Measurements from ENCODE around the gene NXPE4. TPM values are rescaled to one million over a fixed set of nuclear protein-coding genes. Genes with fewer than 3 reads are reported as not detected.
"Not testable (repeated sequence)": the region's sequence is repeated elsewhere in the genome, so short reads cannot be mapped to it uniquely, and the experiment has no call there.

NXPE4 gene
- not detected for total RNA-seq

GRCh38 chr11:114595571-114595970 is at the start of gene NXPE4:
TSS of gene NXPE4 (minus strand) at chr11:114595786. CDS start at chr11:114594759, 1,027 bp downstream.
- ChIA-PET CTCF (no interaction called here), POLR2A (no interaction called here)
- no peaks in the 10 kb centered on the region for H3K4me1 Mint-ChIP-seq
- no peaks in the 10 kb centered on the region for H3K36me3 Mint-ChIP-seq (ENCODE audit: low read depth)
- peaks cover 5% of the 10 kb centered on the region for H3K27me3 Mint-ChIP-seq
- H3K9me3 Mint-ChIP-seq (ENCODE audit: low read depth) = no peaks in the 10 kb centered on the region
- ATAC-seq (no peak), DNase-seq (no peak)
- no peak within 1 kb of the TSS for H3K4me3 Mint-ChIP-seq
- H3K27ac Mint-ChIP-seq = no peak within 1 kb of the TSS
- intact Hi-C loops (cut with DNase I, micrococcal nuclease) = loop anchor here in 1 of 2 experiments (10.0 kb wide), 1 partner anchor 251 kb away; no protein-coding TSS in a partner anchor

GRCh38 chr11:114639440-114639839 is 43.9 kb upstream of the NXPE4 start:
- H3K27me3 Mint-ChIP-seq; H3K4me3 Mint-ChIP-seq; ATAC-seq; H3K27ac Mint-ChIP-seq; POLR2A ChIA-PET; H3K9me3 Mint-ChIP-seq (ENCODE audit: low read depth); intact Hi-C loops (cut with DNase I, micrococcal nuclease); H3K4me1 Mint-ChIP-seq; CTCF ChIA-PET; H3K36me3 Mint-ChIP-seq (ENCODE audit: low read depth): not testable (repeated sequence)
- peak; percentile 6 for DNase-seq

GRCh38 chr11:114631445-114631965 is 35.9 kb upstream of the NXPE4 start:
- DNase-seq (peak; percentile 25), ATAC-seq (peak; percentile 44)
- H3K36me3 Mint-ChIP-seq (ENCODE audit: low read depth); H3K9me3 Mint-ChIP-seq (ENCODE audit: low read depth); H3K4me1 Mint-ChIP-seq; H3K27me3 Mint-ChIP-seq; POLR2A ChIA-PET; CTCF ChIA-PET; H3K4me3 Mint-ChIP-seq; H3K27ac Mint-ChIP-seq: not testable (repeated sequence)
- intact Hi-C loops (cut with DNase I, micrococcal nuclease) = loop anchor here in 1 of 2 experiments (5.0 kb wide), 1 partner anchor 194 kb away; the partner anchor contains the start of gene REXO2

GRCh38 chr11:114625294-114625693 is 29.7 kb upstream of the NXPE4 start:
- CTCF ChIA-PET = no interaction called here
- Mint-ChIP-seq H3K4me3 (no peak overlapping the region), H3K27ac (no peak overlapping the region), H3K36me3 (ENCODE audit: low read depth) (no peaks in the 10 kb centered on the region), H3K4me1 (no peaks in the 10 kb centered on the region), H3K27me3 (no peaks in the 10 kb centered on the region), H3K9me3 (ENCODE audit: low read depth) (peaks cover 5% of the 10 kb centered on the region)
- DNase-seq (no peak), ATAC-seq (no peak)
- POLR2A ChIA-PET = no interaction called here
- intact Hi-C loops (cut with DNase I, micrococcal nuclease) = no loop called here

GRCh38 chr11:114624455-114625207 is 29.0 kb upstream of the NXPE4 start:
- peaks cover 2% of the 10 kb centered on the region for H3K9me3 Mint-ChIP-seq (ENCODE audit: low read depth)
- no peak overlapping the region for H3K27ac Mint-ChIP-seq
- H3K4me3 Mint-ChIP-seq = no peak overlapping the region
- H3K36me3 Mint-ChIP-seq (ENCODE audit: low read depth) = no peaks in the 10 kb centered on the region
- ChIA-PET POLR2A (no interaction called here), CTCF (no interaction called here)
- no peaks in the 10 kb centered on the region for H3K4me1 Mint-ChIP-seq
- intact Hi-C loops (cut with DNase I, micrococcal nuclease) = no loop called here
- ATAC-seq (no peak), DNase-seq (no peak)
- H3K27me3 Mint-ChIP-seq = no peaks in the 10 kb centered on the region

GRCh38 chr11:114623720-114624119 is 28.1 kb upstream of the NXPE4 start:
- intact Hi-C loops (cut with DNase I, micrococcal nuclease) = no loop called here
- ChIA-PET CTCF (no interaction called here), POLR2A (no interaction called here)
- H3K9me3 Mint-ChIP-seq (ENCODE audit: low read depth) = peaks cover 2% of the 10 kb centered on the region
- H3K4me3 Mint-ChIP-seq = no peak overlapping the region
- no peaks in the 10 kb centered on the region for H3K36me3 Mint-ChIP-seq (ENCODE audit: low read depth)
- no peak for ATAC-seq
- H3K27ac Mint-ChIP-seq = no peak overlapping the region
- H3K27me3 Mint-ChIP-seq = no peaks in the 10 kb centered on the region
- no peak for DNase-seq
- H3K4me1 Mint-ChIP-seq = no peaks in the 10 kb centered on the region

- intact Hi-C loops (cut with DNase I, micrococcal nuclease) = no loop called here
- peaks cover 2% of the 10 kb centered on the region for H3K9me3 Mint-ChIP-seq (ENCODE audit: low read depth)
- DNase-seq = no peak
- no peak for ATAC-seq
- POLR2A ChIA-PET = no interaction called here
- CTCF ChIA-PET = no interaction called here
- no peaks in the 10 kb centered on the region for H3K4me1 Mint-ChIP-seq
- no peaks in the 10 kb centered on the region for H3K36me3 Mint-ChIP-seq (ENCODE audit: low read depth)
- no peak overlapping the region for H3K4me3 Mint-ChIP-seq
- no peak overlapping the region for H3K27ac Mint-ChIP-seq
- no peaks in the 10 kb centered on the region for H3K27me3 Mint-ChIP-seq
Measured at GRCh38 chr11:114622858-114623257, 27.3 kb upstream of the NXPE4 start.

GRCh38 chr11:114621950-114622809 is 26.6 kb upstream of the NXPE4 start:
- Mint-ChIP-seq H3K27ac (no peak overlapping the region), H3K4me3 (no peak overlapping the region), H3K4me1 (no peaks in the 10 kb centered on the region), H3K27me3 (no peaks in the 10 kb centered on the region), H3K9me3 (ENCODE audit: low read depth) (peaks cover 2% of the 10 kb centered on the region), H3K36me3 (ENCODE audit: low read depth) (no peaks in the 10 kb centered on the region)
- ATAC-seq (no peak), DNase-seq (no peak)
- ChIA-PET POLR2A (no interaction called here), CTCF (no interaction called here)
- intact Hi-C loops (cut with DNase I, micrococcal nuclease) = no loop called here

GRCh38 chr11:114621072-114621471 is 25.5 kb upstream of the NXPE4 start:
- no peak for ATAC-seq
- Mint-ChIP-seq H3K27me3 (no peaks in the 10 kb centered on the region), H3K27ac (no peak overlapping the region), H3K4me1 (no peaks in the 10 kb centered on the region), H3K9me3 (ENCODE audit: low read depth) (peaks cover 2% of the 10 kb centered on the region), H3K36me3 (ENCODE audit: low read depth) (no peaks in the 10 kb centered on the region), H3K4me3 (no peak overlapping the region)
- intact Hi-C loops (cut with DNase I, micrococcal nuclease) = no loop called here
- CTCF ChIA-PET = no interaction called here
- POLR2A ChIA-PET = no interaction called here
- no peak for DNase-seq

GRCh38 chr11:114619659-114620173 is 24.1 kb upstream of the NXPE4 start:
- Mint-ChIP-seq H3K4me1 (no peaks in the 10 kb centered on the region), H3K36me3 (ENCODE audit: low read depth) (no peaks in the 10 kb centered on the region), H3K27me3 (no peaks in the 10 kb centered on the region), H3K27ac (no peak overlapping the region), H3K9me3 (ENCODE audit: low read depth) (peaks cover 5% of the 10 kb centered on the region), H3K4me3 (no peak overlapping the region)
- intact Hi-C loops (cut with DNase I, micrococcal nuclease) = no loop called here
- POLR2A ChIA-PET = no interaction called here
- ATAC-seq (no peak), DNase-seq (no peak)
- CTCF ChIA-PET = no interaction called here

- intact Hi-C loops (cut with DNase I, micrococcal nuclease) = no loop called here
- H3K36me3 Mint-ChIP-seq (ENCODE audit: low read depth) = no peaks in the 10 kb centered on the region
- no peaks in the 10 kb centered on the region for H3K4me1 Mint-ChIP-seq
- H3K27ac Mint-ChIP-seq = no peak overlapping the region
- ATAC-seq (no peak), DNase-seq (no peak)
- H3K9me3 Mint-ChIP-seq (ENCODE audit: low read depth) = peaks cover 2% of the 10 kb centered on the region
- CTCF ChIA-PET = no interaction called here
- no peak overlapping the region for H3K4me3 Mint-ChIP-seq
- POLR2A ChIA-PET = no interaction called here
- no peaks in the 10 kb centered on the region for H3K27me3 Mint-ChIP-seq
Measured at GRCh38 chr11:114618139-114618538, 22.6 kb upstream of the NXPE4 start.
